ENCODE measurements around the gene SRSF8.
A peak's percentile ranks its signal among the peaks of the same experiment; 100 is the strongest.
"Not testable (repeated sequence)": the region's sequence is repeated elsewhere in the genome, so short reads cannot be mapped to it uniquely, and the experiment has no call there.

SRSF8 gene

DNA sequence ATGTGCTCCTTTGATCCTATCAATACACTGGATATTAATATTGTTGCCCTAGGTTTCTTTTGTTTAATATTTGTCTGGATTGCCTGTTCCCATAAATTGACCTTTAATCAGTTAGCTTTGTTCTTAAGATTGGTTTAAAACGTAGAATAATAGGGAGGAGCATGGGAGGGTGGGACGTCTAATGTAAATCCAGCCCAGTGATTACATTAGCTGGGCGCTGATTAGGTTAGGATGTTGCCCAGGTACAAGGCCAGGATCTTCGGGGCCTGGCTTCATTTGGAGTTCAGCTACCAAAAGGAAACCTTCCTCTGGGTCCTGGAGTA lies at the start of gene SRSF8:
Gene SRSF8 (plus strand): TSS at position 204 of the 323 bp plus-strand sequence. CDS start 308 bp downstream, outside the sequence.
- peak within 1 kb of the TSS; percentile 84 for H3K27ac ChIP-seq
- H3K4me3 ChIP-seq (IDR thresholded peaks at IDR 0.05; ENCODE audit: insufficient read depth, low read depth, low read length) = no peak within 1 kb of the TSS
- TF ChIP-seq, protein P1, sequence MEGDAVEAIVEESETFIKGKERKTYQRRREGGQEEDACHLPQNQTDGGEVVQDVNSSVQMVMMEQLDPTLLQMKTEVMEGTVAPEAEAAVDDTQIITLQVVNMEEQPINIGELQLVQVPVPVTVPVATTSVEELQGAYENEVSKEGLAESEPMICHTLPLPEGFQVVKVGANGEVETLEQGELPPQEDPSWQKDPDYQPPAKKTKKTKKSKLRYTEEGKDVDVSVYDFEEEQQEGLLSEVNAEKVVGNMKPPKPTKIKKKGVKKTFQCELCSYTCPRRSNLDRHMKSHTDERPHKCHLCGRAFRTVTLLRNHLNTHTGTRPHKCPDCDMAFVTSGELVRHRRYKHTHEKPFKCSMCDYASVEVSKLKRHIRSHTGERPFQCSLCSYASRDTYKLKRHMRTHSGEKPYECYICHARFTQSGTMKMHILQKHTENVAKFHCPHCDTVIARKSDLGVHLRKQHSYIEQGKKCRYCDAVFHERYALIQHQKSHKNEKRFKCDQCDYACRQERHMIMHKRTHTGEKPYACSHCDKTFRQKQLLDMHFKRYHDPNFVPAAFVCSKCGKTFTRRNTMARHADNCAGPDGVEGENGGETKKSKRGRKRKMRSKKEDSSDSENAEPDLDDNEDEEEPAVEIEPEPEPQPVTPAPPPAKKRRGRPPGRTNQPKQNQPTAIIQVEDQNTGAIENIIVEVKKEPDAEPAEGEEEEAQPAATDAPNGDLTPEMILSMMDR (conservative IDR thresholded peaks at IDR 0.05; ENCODE audit: low read depth, low read length) = no peak
- H2AFZ ChIP-seq (ENCODE audit: low read depth) = peak within 1 kb of the TSS; percentile 69
- H3K79me2 ChIP-seq (ENCODE audit: insufficient read depth, low read depth) = peaks cover 24% of the 10 kb centered on the region
- H3K4me2 ChIP-seq = peak within 1 kb of the TSS; percentile 84
- no peaks in the 10 kb centered on the region for H4K20me1 ChIP-seq (ENCODE audit: insufficient read depth)
- peak within 1 kb of the TSS; percentile 88 for H3K9ac ChIP-seq
- peaks cover 16% of the 10 kb centered on the region for H3K4me1 ChIP-seq (ENCODE audit: low read depth, poor library complexity, severe bottlenecking)
- no peaks in the 10 kb centered on the region for H3K36me3 ChIP-seq (ENCODE audit: insufficient read depth)
- H3K27me3 ChIP-seq (ENCODE audit: insufficient read depth, low read depth) = no peaks in the 10 kb centered on the region

DNA sequence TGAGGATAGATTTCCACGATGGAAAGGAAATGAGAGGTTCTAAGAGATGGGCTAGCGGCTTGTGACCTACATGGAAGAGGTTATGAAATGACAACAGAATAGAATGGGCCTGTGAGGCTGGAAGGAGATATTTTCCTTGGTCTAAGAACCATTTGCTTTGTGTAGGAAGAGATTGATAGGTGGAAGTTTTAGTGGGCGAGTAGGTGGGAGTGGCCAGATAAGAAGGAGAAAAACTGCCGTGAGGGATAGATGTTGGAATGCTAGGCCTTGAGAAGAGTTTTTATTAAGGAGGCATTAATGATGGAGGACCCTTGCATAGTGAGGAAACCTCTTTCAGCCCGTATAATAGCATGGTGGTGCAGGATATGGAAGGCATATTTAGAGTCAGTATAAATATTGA lies 45.3 kb upstream of the SRSF8 start:
- H3K27me3 ChIP-seq (ENCODE audit: insufficient read depth, low read depth); H3K4me1 ChIP-seq (ENCODE audit: low read depth, poor library complexity, severe bottlenecking); H2AFZ ChIP-seq (ENCODE audit: low read depth); H3K27ac ChIP-seq; H3K36me3 ChIP-seq (ENCODE audit: insufficient read depth); H3K9ac ChIP-seq; H4K20me1 ChIP-seq (ENCODE audit: insufficient read depth); H3K79me2 ChIP-seq (ENCODE audit: insufficient read depth, low read depth); H3K4me2 ChIP-seq; H3K4me3 ChIP-seq (IDR thresholded peaks at IDR 0.05; ENCODE audit: insufficient read depth, low read depth, low read length): not testable (repeated sequence)

DNA sequence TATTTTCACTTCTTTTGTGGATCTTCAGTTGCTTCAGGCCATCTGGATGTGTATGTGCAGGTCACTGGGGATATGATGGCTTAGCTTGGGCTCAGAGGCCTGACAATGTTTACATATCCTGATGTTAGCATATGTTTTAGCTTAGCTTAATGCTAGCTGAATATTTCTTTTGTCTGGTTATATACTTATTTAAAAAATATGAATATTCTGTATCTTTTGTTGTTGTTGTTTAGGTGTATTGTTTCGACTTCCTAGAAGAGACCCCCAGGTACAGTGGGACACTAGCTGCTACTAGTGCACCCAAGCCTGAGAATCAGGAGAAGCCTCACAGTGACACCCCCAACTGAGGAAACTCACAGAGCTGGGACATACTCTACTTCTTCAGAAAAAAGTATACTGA lies 41.8 kb upstream of the SRSF8 start, which contains the start of gene KDM4E:
Gene KDM4E (plus strand): TSS at position 301 of the 400 bp plus-strand sequence. CDS start 300 bp downstream, outside the sequence.
- no peak within 1 kb of the TSS for H3K4me2 ChIP-seq
- H3K9ac ChIP-seq = no peak within 1 kb of the TSS
- H2AFZ ChIP-seq (ENCODE audit: low read depth) = no peak within 1 kb of the TSS
- no peaks in the 10 kb centered on the region for H4K20me1 ChIP-seq (ENCODE audit: insufficient read depth)
- no peaks in the 10 kb centered on the region for H3K79me2 ChIP-seq (ENCODE audit: insufficient read depth, low read depth)
- no peaks in the 10 kb centered on the region for H3K4me1 ChIP-seq (ENCODE audit: low read depth, poor library complexity, severe bottlenecking)
- no peak within 1 kb of the TSS for H3K27ac ChIP-seq
- TF ChIP-seq, protein P1 (conservative IDR thresholded peaks at IDR 0.05; ENCODE audit: low read depth, low read length) = no peak
- no peak within 1 kb of the TSS for H3K4me3 ChIP-seq (IDR thresholded peaks at IDR 0.05; ENCODE audit: insufficient read depth, low read depth, low read length)
- H3K27me3 ChIP-seq (ENCODE audit: insufficient read depth, low read depth) = no peaks in the 10 kb centered on the region
- H3K36me3 ChIP-seq (ENCODE audit: insufficient read depth) = no peaks in the 10 kb centered on the region

DNA sequence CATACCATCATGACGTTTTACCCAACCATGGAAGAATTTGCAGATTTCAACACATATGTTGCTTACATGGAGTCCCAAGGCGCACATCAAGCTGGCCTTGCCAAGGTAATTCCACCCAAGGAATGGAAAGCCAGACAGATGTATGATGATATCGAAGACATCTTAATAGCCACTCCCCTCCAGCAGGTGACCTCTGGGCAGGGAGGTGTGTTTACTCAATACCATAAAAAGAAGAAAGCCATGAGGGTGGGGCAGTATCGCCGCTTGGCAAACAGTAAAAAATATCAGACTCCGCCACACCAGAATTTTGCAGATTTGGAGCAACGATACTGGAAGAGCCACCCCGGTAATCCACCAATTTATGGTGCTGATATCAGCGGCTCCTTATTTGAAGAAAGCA lies 41.1 kb upstream of the SRSF8 start:
- H3K36me3 ChIP-seq (ENCODE audit: insufficient read depth); H2AFZ ChIP-seq (ENCODE audit: low read depth): not testable (repeated sequence)

GRCh38 chr11:95028357-95028756 lies 38.4 kb upstream of the SRSF8 start:
- TF ChIP-seq, protein P1 (conservative IDR thresholded peaks at IDR 0.05; ENCODE audit: low read depth, low read length) = no peak
- Histone ChIP-seq H3K4me3 (IDR thresholded peaks at IDR 0.05; ENCODE audit: insufficient read depth, low read depth, low read length) (no peak overlapping the region), H3K36me3 (ENCODE audit: insufficient read depth) (no peaks in the 10 kb centered on the region), H3K9ac (no peak overlapping the region), H3K27ac (no peak overlapping the region), H2AFZ (ENCODE audit: low read depth) (no peak overlapping the region), H3K79me2 (ENCODE audit: insufficient read depth, low read depth) (no peaks in the 10 kb centered on the region), H3K27me3 (ENCODE audit: insufficient read depth, low read depth) (no peaks in the 10 kb centered on the region), H3K4me2 (no peak overlapping the region), H4K20me1 (ENCODE audit: insufficient read depth) (no peaks in the 10 kb centered on the region), H3K4me1 (ENCODE audit: low read depth, poor library complexity, severe bottlenecking) (no peaks in the 10 kb centered on the region)

More for the DNA sequence above, 41.1 kb upstream of the SRSF8 start:
- H4K20me1 ChIP-seq (ENCODE audit: insufficient read depth); H3K4me3 ChIP-seq (IDR thresholded peaks at IDR 0.05; ENCODE audit: insufficient read depth, low read depth, low read length); H3K27me3 ChIP-seq (ENCODE audit: insufficient read depth, low read depth); H3K27ac ChIP-seq; H3K9ac ChIP-seq; H3K4me1 ChIP-seq (ENCODE audit: low read depth, poor library complexity, severe bottlenecking); H3K4me2 ChIP-seq; H3K79me2 ChIP-seq (ENCODE audit: insufficient read depth, low read depth): not testable (repeated sequence)
